Trophoblast cell (in vitro differentiated cells and primary cell): ENCODE data around the gene CREB5.

ENCODE experiments used
- DNase-seq, 2 donors: peaks; one replicate each; pipeline ENCODE4 v3.0.0-alpha.2; 2016
- H2AFZ ChIP-seq: 2 replicates; pipeline ENCODE4 v1.6.1; 2013; ENCODE audit warnings: low read length, moderate library complexity, mild to moderate bottlenecking; ENCODE audit not compliant: insufficient read depth, poor library complexity
- H2AK5ac ChIP-seq: 2 replicates; pipeline ENCODE4 v1.6.1; 2013; ENCODE audit warnings: mild to moderate bottlenecking, low read length
- H2BK120ac ChIP-seq: 2 replicates; pipeline ENCODE4 v1.6.1; 2013; ENCODE audit warnings: low read length, mild to moderate bottlenecking, moderate library complexity; ENCODE audit not compliant: insufficient read depth, poor library complexity
- H2BK12ac ChIP-seq: 2 replicates; pipeline ENCODE4 v1.6.1; 2013; ENCODE audit warnings: mild to moderate bottlenecking, low read length, moderate library complexity
- H2BK5ac ChIP-seq: 2 replicates; pipeline ENCODE4 v1.6.1; 2013; ENCODE audit warnings: low read length, low read depth, moderate library complexity, mild to moderate bottlenecking; ENCODE audit not compliant: poor library complexity
- H3K14ac ChIP-seq: 2 replicates; pipeline ENCODE4 v1.6.1; 2013; ENCODE audit warnings: mild to moderate bottlenecking, low read length
- H3K18ac ChIP-seq: 2 replicates; pipeline ENCODE4 v1.6.1; 2013; ENCODE audit warnings: mild to moderate bottlenecking, low read length
- H3K23ac ChIP-seq: 2 replicates; pipeline ENCODE4 v1.6.1; 2013; ENCODE audit warnings: low read length
- H3K27ac ChIP-seq: 2 replicates; pipeline ENCODE4 v1.5.1; 2013; ENCODE audit warnings: low read depth, mild to moderate bottlenecking, inconsistent platforms, low read length, moderate library complexity
- H3K27me3 ChIP-seq: 2 replicates; pipeline ENCODE4 v1.6.1; 2013; ENCODE audit warnings: inconsistent platforms, mild to moderate bottlenecking, low read length, moderate library complexity; ENCODE audit not compliant: insufficient read depth
- H3K36me3 ChIP-seq, 2 experiments: 1 replicate in 1 of 2; 2 replicates in 1 of 2; pipeline ENCODE4 v1.6.1; 2013; ENCODE audit warnings: low read length in 2 of 2, mild to moderate bottlenecking in 2 of 2, moderate library complexity in 1 of 2; ENCODE audit not compliant: insufficient read depth in 2 of 2, control insufficient read depth in 1 of 2
- H3K4ac ChIP-seq: 2 replicates; pipeline ENCODE4 v1.6.1; 2013; ENCODE audit warnings: low read depth, mild to moderate bottlenecking, low read length, moderate library complexity
- H3K4me1 ChIP-seq, 2 experiments: 1 replicate in 1 of 2; 2 replicates in 1 of 2; pipeline ENCODE4 v1.6.1; 2013; ENCODE audit warnings: low read length in 2 of 2, mild to moderate bottlenecking in 2 of 2, moderate library complexity in 1 of 2; ENCODE audit not compliant: insufficient read depth in 2 of 2, control insufficient read depth in 1 of 2
- H3K4me2 ChIP-seq: 2 replicates; pipeline ENCODE4 v1.6.1; 2013; ENCODE audit warnings: inconsistent platforms, mild to moderate bottlenecking, low read length, moderate library complexity
- H3K4me3 ChIP-seq: 2 replicates; pipeline ENCODE4 v1.5.1; 2013; ENCODE audit warnings: mild to moderate bottlenecking, low read depth, low read length, inconsistent platforms
- H3K79me1 ChIP-seq: one replicate; pipeline ENCODE4 v1.6.1; 2013; ENCODE audit warnings: low read length
- H3K79me2 ChIP-seq: 2 replicates; pipeline ENCODE4 v1.6.1; 2013; ENCODE audit warnings: low read length, mild to moderate bottlenecking; ENCODE audit not compliant: control insufficient read depth, insufficient read depth, poor library complexity
- H3K9ac ChIP-seq: 2 replicates; pipeline ENCODE4 v1.6.1; 2013; ENCODE audit warnings: mild to moderate bottlenecking, low read length
- H3K9me3 ChIP-seq: 2 replicates; pipeline ENCODE4 v1.6.1; 2013; ENCODE audit warnings: low read depth, mild to moderate bottlenecking, control low read depth, inconsistent platforms, low read length; ENCODE audit not compliant: insufficient read depth
- H4K12ac ChIP-seq: 2 replicates; pipeline ENCODE4 v1.6.1; 2013; ENCODE audit warnings: low read depth, mild to moderate bottlenecking, low read length, moderate library complexity
- H4K8ac ChIP-seq: 2 replicates; pipeline ENCODE4 v1.6.1; 2013; ENCODE audit warnings: low read depth, mild to moderate bottlenecking, low read length, moderate library complexity
- H4K91ac ChIP-seq: one replicate; pipeline ENCODE4 v1.6.1; 2013; ENCODE audit warnings: low read depth, mild to moderate bottlenecking, low read length, moderate library complexity
- WGBS: extraction: QIAGEN DNeasy Blood & Tissue Kit; methylation state at CpG from one replicate; pipeline ENCODE4 v1.1.7; 2013; ENCODE audit warnings: missing lambda C conversion rate; ENCODE audit not compliant: insufficient read length, insufficient coverage; ENCODE audit errors: extremely low coverage; 5-methylcytosine and 5-hydroxymethylcytosine counted together

The CREB5 gene

GRCh38 chr7:28619256-28619655 lies 206.9 kb downstream of the CREB5 start:
- H3K27ac ChIP-seq = no peak overlapping the region
- no peak overlapping the region for H3K4me3 ChIP-seq
- no peaks in the 10 kb centered on the region for H3K27me3 ChIP-seq
- WGBS = no CpG with 5 or more reads among the region's 3 CpGs
- no peak overlapping the region for H2AFZ ChIP-seq
- no peak overlapping the region for H3K23ac ChIP-seq
- no peak overlapping the region for H2AK5ac ChIP-seq
- no peak overlapping the region for H3K18ac ChIP-seq
- H2BK5ac ChIP-seq = peak overlapping the region; percentile 17
- no peaks in the 10 kb centered on the region for H3K79me1 ChIP-seq
- no peaks in the 10 kb centered on the region for H3K36me3 ChIP-seq
- H3K14ac ChIP-seq = no peak overlapping the region
- H3K4me1 ChIP-seq = no peaks in the 10 kb centered on the region
- peaks cover 2% of the 10 kb centered on the region for H3K9me3 ChIP-seq
- DNase-seq = no peak
- no peak overlapping the region for H3K9ac ChIP-seq
- no peak overlapping the region for H4K91ac ChIP-seq
- no peak overlapping the region for H3K4ac ChIP-seq
- no peak overlapping the region for H4K12ac ChIP-seq
- H3K4me2 ChIP-seq = no peak overlapping the region
- H2BK120ac ChIP-seq = no peak overlapping the region
- no peak overlapping the region for H4K8ac ChIP-seq
- H2BK12ac ChIP-seq = no peak overlapping the region
- H3K79me2 ChIP-seq = no peaks in the 10 kb centered on the region

GRCh38 chr7:28621369-28621841 lies 209.1 kb downstream of the CREB5 start:
- H2BK5ac ChIP-seq = no peak overlapping the region
- no CpG with 5 or more reads among the region's 6 CpGs for WGBS
- H2AFZ ChIP-seq = no peak overlapping the region
- H3K4me1 ChIP-seq = no peaks in the 10 kb centered on the region
- no peak overlapping the region for H2BK120ac ChIP-seq
- no peak for DNase-seq
- H4K8ac ChIP-seq = no peak overlapping the region
- no peaks in the 10 kb centered on the region for H3K36me3 ChIP-seq
- no peaks in the 10 kb centered on the region for H3K79me1 ChIP-seq
- H3K4me2 ChIP-seq = no peak overlapping the region
- no peak overlapping the region for H4K91ac ChIP-seq
- no peak overlapping the region for H3K23ac ChIP-seq
- H3K4me3 ChIP-seq = no peak overlapping the region
- no peaks in the 10 kb centered on the region for H3K9me3 ChIP-seq
- no peaks in the 10 kb centered on the region for H3K79me2 ChIP-seq
- no peak overlapping the region for H4K12ac ChIP-seq
- H2BK12ac ChIP-seq = no peak overlapping the region
- no peak overlapping the region for H3K4ac ChIP-seq
- no peaks in the 10 kb centered on the region for H3K27me3 ChIP-seq
- no peak overlapping the region for H2AK5ac ChIP-seq
- H3K27ac ChIP-seq = no peak overlapping the region
- H3K14ac ChIP-seq = no peak overlapping the region
- H3K18ac ChIP-seq = no peak overlapping the region
- no peak overlapping the region for H3K9ac ChIP-seq

DNA sequence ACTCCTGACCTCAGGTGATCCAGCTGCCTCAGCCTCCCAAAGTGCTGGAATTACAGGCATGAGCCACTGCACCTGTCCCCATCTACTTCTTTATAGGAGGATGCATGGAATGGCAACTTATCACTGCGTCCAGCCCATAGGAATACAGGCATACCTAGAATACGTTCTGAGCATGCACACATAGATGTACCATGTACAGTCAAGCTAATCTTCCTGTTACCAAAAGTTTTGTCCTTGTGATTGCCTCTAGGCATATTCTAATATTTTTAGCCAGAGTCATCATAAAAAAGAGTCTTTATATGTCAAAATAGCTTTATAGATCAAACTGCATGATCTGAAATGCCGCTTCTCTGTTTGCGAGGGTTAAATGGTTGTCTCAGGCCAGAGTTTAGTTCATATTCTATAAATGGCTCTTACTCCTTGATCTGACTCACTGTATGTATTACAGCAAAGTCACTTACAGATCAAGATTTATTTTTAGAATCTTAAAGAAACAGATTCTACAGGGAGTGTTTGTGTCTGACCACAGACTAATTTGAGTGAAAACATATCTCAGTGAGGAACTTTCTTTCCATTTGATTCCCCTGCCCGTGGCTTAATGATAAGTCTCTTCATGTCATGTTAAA lies 210.9 kb downstream of the CREB5 start:
- no peak overlapping the region for H2BK12ac ChIP-seq
- H3K36me3 ChIP-seq = no peaks in the 10 kb centered on the region
- no CpG with 5 or more reads among the region's 5 CpGs for WGBS
- no peak overlapping the region for H3K18ac ChIP-seq
- no peak overlapping the region for H2AFZ ChIP-seq
- H3K23ac ChIP-seq = no peak overlapping the region
- no peak overlapping the region for H4K91ac ChIP-seq
- H3K4me3 ChIP-seq = no peak overlapping the region
- no peak overlapping the region for H2AK5ac ChIP-seq
- no peak overlapping the region for H2BK5ac ChIP-seq
- H3K4me2 ChIP-seq = no peak overlapping the region
- no peak overlapping the region for H3K4ac ChIP-seq
- H2BK120ac ChIP-seq = no peak overlapping the region
- H3K79me1 ChIP-seq = no peaks in the 10 kb centered on the region
- no peaks in the 10 kb centered on the region for H3K79me2 ChIP-seq
- no peak overlapping the region for H4K12ac ChIP-seq
- no peaks in the 10 kb centered on the region for H3K9me3 ChIP-seq
- H3K27me3 ChIP-seq = no peaks in the 10 kb centered on the region
- no peaks in the 10 kb centered on the region for H3K4me1 ChIP-seq
- H3K27ac ChIP-seq = no peak overlapping the region
- no peak overlapping the region for H4K8ac ChIP-seq
- no peak overlapping the region for H3K14ac ChIP-seq
- H3K9ac ChIP-seq = no peak overlapping the region
- peak in 1 of 2 donors; percentile 83 for DNase-seq

DNA sequence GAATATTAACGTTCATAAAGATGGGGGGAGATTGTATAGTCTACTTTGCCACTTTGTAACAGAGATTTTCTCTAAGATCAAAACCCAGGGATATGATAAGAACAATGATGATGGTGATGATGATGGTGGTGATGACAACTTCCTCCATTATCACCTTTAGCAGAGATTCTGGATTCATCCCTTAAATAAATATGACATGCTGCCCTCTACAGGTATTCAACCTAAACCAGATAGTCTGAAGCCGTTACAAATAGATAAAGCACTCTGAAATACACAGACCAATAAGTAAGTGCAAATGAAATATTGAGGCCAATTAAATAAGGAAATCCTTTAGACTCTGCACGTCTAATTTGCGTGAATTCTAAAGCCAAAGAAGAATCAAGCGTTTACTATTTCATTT lies 211.5 kb downstream of the CREB5 start:
- no CpG with 5 or more reads among the region's 5 CpGs for WGBS

More for the DNA sequence above, 211.5 kb downstream of the CREB5 start:
- Histone ChIP-seq H3K4me1 (no peaks in the 10 kb centered on the region), H2BK120ac (no peak overlapping the region), H4K12ac (no peak overlapping the region), H3K18ac (no peak overlapping the region), H2BK5ac (no peak overlapping the region), H3K27ac (no peak overlapping the region), H3K9me3 (no peaks in the 10 kb centered on the region), H3K79me2 (no peaks in the 10 kb centered on the region), H3K79me1 (no peaks in the 10 kb centered on the region), H4K8ac (no peak overlapping the region), H3K9ac (no peak overlapping the region), H3K4me2 (no peak overlapping the region), H2BK12ac (no peak overlapping the region), H2AK5ac (no peak overlapping the region), H2AFZ (no peak overlapping the region), H3K4ac (no peak overlapping the region), H4K91ac (no peak overlapping the region), H3K4me3 (no peak overlapping the region), H3K36me3 (no peaks in the 10 kb centered on the region), H3K14ac (no peak overlapping the region), H3K27me3 (no peaks in the 10 kb centered on the region), H3K23ac (no peak overlapping the region)
- peak in 1 of 2 donors; percentile 67 for DNase-seq
